H1 (cell line): ENCODE data around the gene WASHC3. TPM values are rescaled to one million over a fixed set of nuclear protein-coding genes. Genes with fewer than 3 reads are reported as not detected.

Experiments
- CTCF ChIA-PET: fragments of 300-600 bp; sonication (Branson Sonifier 250); formaldehyde crosslinking; loops from one replicate; lab custom pipeline; 2021; ENCODE audit not compliant: partially characterized antibody; lab: Charles Lee
- POLR2A ChIA-PET: fragments of 300-600 bp; sonication (Branson Sonifier 250); formaldehyde crosslinking; loops from one replicate; lab custom pipeline; 2021; ENCODE audit warnings: inconsistent platforms; ENCODE audit not compliant: partially characterized antibody; lab: Charles Lee
- DNase-seq, 2 experiments: peaks; one replicate each; pipeline versions ENCODE4 v3.0.0 to v3.0.0-alpha.2; 2010 to 2022; ENCODE audit warnings: low spot score in 2 of 2, low read depth in 1 of 2, mixed read lengths in 1 of 2
- FAIRE-seq: peaks from 2 replicates; lab custom pipeline; 2011; peaks lifted over from hg19 to GRCh38; lab: Jason Lieb, UNC
- H2AFZ ChIP-seq: 2 replicates; pipeline ENCODE4 v1.8.1; 2012; ENCODE audit warnings: low read length, inconsistent platforms
- H2AK5ac ChIP-seq: 2 replicates; pipeline ENCODE4 v1.6.1; 2013; ENCODE audit warnings: low read depth, low read length
- H2BK120ac ChIP-seq: replicated peaks from 2 replicates; pipeline ENCODE3; 2013; ENCODE audit warnings: low read depth, low read length, inconsistent platforms
- H2BK12ac ChIP-seq: 2 replicates; pipeline ENCODE4 v1.6.1; 2013; ENCODE audit warnings: low read depth, low read length
- H2BK15ac ChIP-seq: 2 replicates; pipeline ENCODE4 v1.6.1; 2013; ENCODE audit warnings: low read length
- H2BK20ac ChIP-seq: 2 replicates; pipeline ENCODE4 v1.6.1; 2013; ENCODE audit warnings: low read length
- H2BK5ac ChIP-seq: 2 replicates; pipeline ENCODE4 v1.6.1; 2013; ENCODE audit warnings: low read depth, low read length
- H3K14ac ChIP-seq: 2 replicates; pipeline ENCODE4 v1.6.1; 2013; ENCODE audit warnings: inconsistent platforms; ENCODE audit not compliant: insufficient read length
- H3K18ac ChIP-seq: 2 replicates; pipeline ENCODE4 v1.6.1; 2013; ENCODE audit warnings: low read length; ENCODE audit errors: extremely low read depth
- H3K23ac ChIP-seq: 2 replicates; pipeline ENCODE4 v1.6.1; 2013; ENCODE audit warnings: inconsistent platforms; ENCODE audit not compliant: insufficient read length
- H3K23me2 ChIP-seq: 2 replicates; pipeline ENCODE4 v1.6.1; 2013; ENCODE audit warnings: low read depth, low read length
- H3K27ac ChIP-seq: 2 replicates; pipeline ENCODE4 v1.6.1; 2011; ENCODE audit warnings: low read depth, low read length, inconsistent platforms
- H3K27me3 ChIP-seq, 4 experiments: replicated peaks in 1 of 4; 1 replicate in 1 of 4; 2 replicates in 3 of 4; pipeline versions ENCODE4 v1.6.1 to v1.8.1; 2011 to 2013; ENCODE audit warnings: low read length in 3 of 4, mild to moderate bottlenecking in 3 of 4, inconsistent platforms in 2 of 4, mixed read lengths in 2 of 4, moderate library complexity in 1 of 4; ENCODE audit not compliant: control insufficient read depth in 3 of 4, insufficient read depth in 3 of 4; ENCODE audit errors: extremely low read depth in 1 of 4
- H3K36me3 ChIP-seq, 4 experiments: 2 replicates each; pipeline versions ENCODE4 v1.6.1 to v1.8.1; 2011 to 2013; ENCODE audit warnings: mild to moderate bottlenecking in 4 of 4, low read length in 3 of 4, moderate library complexity in 2 of 4, control low read depth in 1 of 4, inconsistent platforms in 1 of 4; ENCODE audit not compliant: insufficient read depth in 4 of 4, control insufficient read depth in 2 of 4
- H3K4ac ChIP-seq: replicated peaks from 2 replicates; pipeline ENCODE3; 2013; ENCODE audit warnings: low read length, low read depth, mixed read lengths, inconsistent platforms; ENCODE audit not compliant: insufficient read length
- H3K4me1 ChIP-seq, 4 experiments: replicated peaks in 1 of 4; 1 replicate in 1 of 4; 2 replicates in 3 of 4; pipeline versions ENCODE4 v1.6.1 to v1.8.1; 2011 to 2013; ENCODE audit warnings: low read length in 3 of 4, inconsistent platforms in 2 of 4, mixed read lengths in 1 of 4; ENCODE audit not compliant: insufficient read depth in 4 of 4, control insufficient read depth in 3 of 4
- H3K4me2 ChIP-seq, 2 experiments: 2 replicates each; pipeline versions ENCODE4 v1.6.1 to v1.8.1; 2011 to 2013; ENCODE audit warnings: low read depth in 2 of 2, low read length in 2 of 2, control low read depth in 1 of 2, inconsistent platforms in 1 of 2, mild to moderate bottlenecking in 1 of 2; ENCODE audit not compliant: insufficient read depth in 1 of 2
- H3K4me3 ChIP-seq, 4 experiments: fragments of 200-600, 300-600 bp in 1 of 4; sonication (generic), shearing (Covaris generic), sonication (Bioruptor Twin) in 1 of 4; 2 replicates each; pipeline versions ENCODE4 v1.5.1 to v1.8.1; 2011 to 2016; ENCODE audit warnings: low read length in 4 of 4, low read depth in 3 of 4, control low read depth in 2 of 4, inconsistent platforms in 2 of 4, mild to moderate bottlenecking in 2 of 4, mixed read lengths in 1 of 4, moderate library complexity in 1 of 4; ENCODE audit not compliant: insufficient read depth in 2 of 4; ENCODE audit errors: extremely low read depth in 1 of 4
- H3K56ac ChIP-seq: replicated peaks from 2 replicates; pipeline ENCODE3; 2013; ENCODE audit warnings: low read depth, mild to moderate bottlenecking, mixed read lengths, low read length, inconsistent platforms; ENCODE audit not compliant: insufficient read length
- H3K79me1 ChIP-seq: 2 replicates; pipeline ENCODE4 v1.6.1; 2013; ENCODE audit warnings: low read depth, low read length, control low read depth
- H3K79me2 ChIP-seq, 2 experiments: 2 replicates each; pipeline versions ENCODE4 v1.6.1 to v1.8.1; 2012 to 2013; ENCODE audit warnings: low read length in 2 of 2, mild to moderate bottlenecking in 2 of 2, inconsistent platforms in 1 of 2; ENCODE audit not compliant: insufficient read depth in 2 of 2, control insufficient read depth in 1 of 2
- H3K9ac ChIP-seq, 4 experiments: replicated peaks in 1 of 4; 1 replicate in 1 of 4; 2 replicates in 3 of 4; pipeline versions ENCODE4 v1.6.1 to v1.8.1; 2011 to 2013; ENCODE audit warnings: low read depth in 3 of 4, low read length in 3 of 4, control low read depth in 2 of 4, mild to moderate bottlenecking in 2 of 4, moderate library complexity in 2 of 4, inconsistent platforms in 1 of 4; ENCODE audit errors: extremely low read depth in 1 of 4
- H3K9me3 ChIP-seq, 2 experiments: 2 replicates each; pipeline versions ENCODE4 v1.6.1 to v1.8.1; 2012 to 2013; ENCODE audit warnings: mild to moderate bottlenecking in 2 of 2, moderate library complexity in 2 of 2, control low read depth in 1 of 2, inconsistent platforms in 1 of 2, low read depth in 1 of 2, low read length in 1 of 2, mixed read lengths in 1 of 2; ENCODE audit not compliant: insufficient read depth in 2 of 2
- H4K20me1 ChIP-seq, 2 experiments: replicated peaks in 1 of 2; 2 replicates each; pipeline versions ENCODE3 to v1.8.1; 2011 to 2013; ENCODE audit warnings: inconsistent platforms in 2 of 2, low read length in 2 of 2, mild to moderate bottlenecking in 1 of 2; ENCODE audit not compliant: insufficient read depth in 2 of 2, control insufficient read depth in 1 of 2
- H4K5ac ChIP-seq: 2 replicates; pipeline ENCODE4 v1.6.1; 2013; ENCODE audit warnings: low read length, low read depth, mixed read lengths, inconsistent platforms; ENCODE audit not compliant: insufficient read length
- H4K8ac ChIP-seq: 2 replicates; pipeline ENCODE4 v1.8.0; 2013; ENCODE audit warnings: mild to moderate bottlenecking, moderate library complexity, low read length, inconsistent platforms; ENCODE audit not compliant: insufficient read depth; ENCODE audit errors: extremely low read depth
- H4K91ac ChIP-seq: replicated peaks from 2 replicates; pipeline ENCODE3; 2013; ENCODE audit warnings: low read length, mixed read lengths, inconsistent platforms; ENCODE audit not compliant: insufficient read length
- BRCA1 ChIP-seq: IDR thresholded peaks from 2 replicates; pipeline ENCODE4 v1.6.1; 2012; ENCODE audit warnings: low read depth, low read length, improper control_type of control experiment
- CBX8 ChIP-seq: fragments of 300-800, 300-1000 bp; sonication (generic); IDR thresholded peaks from 2 replicates; pipeline ENCODE4 v1.7.1; 2016; ENCODE audit warnings: low read depth, low read length, borderline replicate concordance
- CEBPB ChIP-seq: IDR thresholded peaks from 2 replicates; pipeline ENCODE4 v1.6.1; 2012; ENCODE audit warnings: low read depth, low read length
- CHD1 ChIP-seq: IDR thresholded peaks from 2 replicates; pipeline ENCODE4 v1.6.1; 2012; ENCODE audit warnings: low read depth, low read length, improper control_type of control experiment
- MAX ChIP-seq: IDR thresholded peaks from 2 replicates; pipeline ENCODE4 v1.6.1; 2012; ENCODE audit warnings: inconsistent platforms
- RAD21 ChIP-seq, 2 experiments: IDR thresholded peaks in 1 of 2; conservative IDR thresholded peaks in 1 of 2; 2 replicates each; pipeline ENCODE4 v1.6.1; 2011; ENCODE audit warnings: low read depth in 2 of 2, low read length in 2 of 2, improper control_type of control experiment in 1 of 2, inconsistent platforms in 1 of 2, mild to moderate bottlenecking in 1 of 2, moderate library complexity in 1 of 2
- RNF2 ChIP-seq: fragments of 200-900, 300-1000 bp; sonication (generic); IDR thresholded peaks from 2 replicates; pipeline ENCODE4 v1.7.1; 2016; ENCODE audit warnings: borderline replicate concordance, low read depth, mild to moderate bottlenecking, antibody characterized with exemption, low read length; ENCODE audit not compliant: poor library complexity, severe bottlenecking; ENCODE audit errors: missing control alignments
- RXRA ChIP-seq: IDR thresholded peaks from 2 replicates; pipeline ENCODE4 v1.6.1; 2011; ENCODE audit warnings: low read depth, mild to moderate bottlenecking, low read length, moderate library complexity; ENCODE audit not compliant: insufficient read depth
- SIRT6 ChIP-seq: IDR thresholded peaks from one replicate; pipeline ENCODE4 v1.7.1; 2012; ENCODE audit warnings: low read length, inconsistent platforms
- SP4 ChIP-seq: IDR thresholded peaks from 2 replicates; pipeline ENCODE4 v1.6.1; 2012; ENCODE audit warnings: low read length, inconsistent platforms
- TAF1 ChIP-seq: IDR thresholded peaks from 2 replicates; pipeline ENCODE4 v1.6.1; 2011; ENCODE audit warnings: mild to moderate bottlenecking, low read depth, low read length
- TBP ChIP-seq: IDR thresholded peaks from 2 replicates; pipeline ENCODE4 v1.6.1; 2011; ENCODE audit warnings: low read depth, low read length, improper control_type of control experiment
- WGBS, 2 experiments: shearing (Covaris generic) in 1 of 2; methylation state at CpG; one replicate each; pipeline versions ENCODE4 v1.1.6 to v1.1.7; 2013 to 2015; ENCODE audit warnings: low lambda C conversion rate in 2 of 2, mixed read lengths in 2 of 2, inconsistent platforms in 1 of 2, low coverage in 1 of 2, missing lambda C conversion rate in 1 of 2; ENCODE audit not compliant: insufficient replicate concordance in 2 of 2, insufficient coverage in 1 of 2, insufficient read length in 1 of 2; ENCODE audit errors: extremely low coverage in 1 of 2, missing lambda C conversion rate in 1 of 2; 5-methylcytosine and 5-hydroxymethylcytosine counted together
- polyA plus RNA-seq, 7 experiments: library from polyadenylated mRNA; depleted of rRNA in 3 of 7; stranded (reverse) in 5 of 7; unstranded in 2 of 7; fragments of >200 nt in 5 of 7; fragments of 200-250 nt in 2 of 7; gene quantifications; 1 replicate in 5 of 7; 2 replicates in 1 of 7; 4 replicates in 1 of 7; pipeline versions ENCODE4 v1.2.1 to v1.2.3, GENCODE V29; 2011 to 2013; ENCODE audit warnings: missing spikeins in 2 of 7, mixed read lengths in 2 of 7
- total RNA-seq: library from RNA; stranded (reverse); fragmentation: NEBNext Ultra II Directional; extraction: Animal tissue kit (Norgen Biotek cat#: 25700); gene quantifications from 2 replicates; pipeline ENCODE4 v1.2.1, GENCODE V29; 2021
- TF ChIP-seq, protein P1 (sequence below): IDR thresholded peaks from 2 replicates; pipeline ENCODE4 v1.6.1; 2012; ENCODE audit warnings: inconsistent platforms

WASHC3 gene
- total and polyA plus RNA-seq, 2 of the 8 experiments (the other 6 are each of a cell fraction or from before 2014, with no cell fraction given), result 7.4 to 8.3 TPM

- no peak overlapping the region for H3K18ac ChIP-seq
- no peak overlapping the region for H3K23ac ChIP-seq
- no peaks in the 10 kb centered on the region for H3K79me2 ChIP-seq
- no peak overlapping the region for H3K4me2 ChIP-seq
- H3K36me3 ChIP-seq, result no peaks in the 10 kb centered on the region
- POLR2A ChIA-PET, result no interaction called here
- no peak overlapping the region for H4K5ac ChIP-seq
- WGBS, 2 experiments, result 88% methylated on average over 1 of the region's 1 CpG; no CpG with 5 or more reads in 1 of the 2 experiments
- H3K23me2 ChIP-seq, result no peaks in the 10 kb centered on the region
- DNase-seq (no peak), FAIRE-seq (no peak)
- no peak overlapping the region for H2BK20ac ChIP-seq
- no peaks in the 10 kb centered on the region for H3K79me1 ChIP-seq
- no peak overlapping the region for H3K4ac ChIP-seq
- no peak overlapping the region for H2BK12ac ChIP-seq
- no peak overlapping the region for H2AFZ ChIP-seq
- H3K56ac ChIP-seq, result no peak overlapping the region
- H3K9me3 ChIP-seq, result peaks cover 4 to 6% of the 10 kb centered on the region in 2 experiments; a peak in 1 of 4 replicates
- CTCF ChIA-PET, result interaction anchor here (0.5 kb wide), 1 partner anchor 67 kb away, joined by 3 read pairs; no protein-coding TSS in a partner anchor
- H4K8ac ChIP-seq, result no peak overlapping the region
- no peak overlapping the region for H3K27ac ChIP-seq
- no peak overlapping the region for H3K4me3 ChIP-seq
- no peaks in the 10 kb centered on the region for H3K27me3 ChIP-seq
- H2BK15ac ChIP-seq, result no peak overlapping the region
- no peak overlapping the region for H4K91ac ChIP-seq
- H3K14ac ChIP-seq, result no peak overlapping the region
- H2BK120ac ChIP-seq, result no peak overlapping the region
- H3K4me1 ChIP-seq, result no peaks in the 10 kb centered on the region
- no peak overlapping the region for H2AK5ac ChIP-seq
- H3K9ac ChIP-seq, result no peak overlapping the region
- H4K20me1 ChIP-seq, result no peaks in the 10 kb centered on the region
- H2BK5ac ChIP-seq, result no peak overlapping the region
- no peak for TF ChIP-seq RAD21 (IDR thresholded peaks at IDR 0.05 in 1 of 2, conservative IDR thresholded peaks at IDR 0.05 in 1 of 2; ENCODE audit: low read depth in 2 of 2, low read length in 2 of 2)
- TF ChIP-seq, protein P1, sequence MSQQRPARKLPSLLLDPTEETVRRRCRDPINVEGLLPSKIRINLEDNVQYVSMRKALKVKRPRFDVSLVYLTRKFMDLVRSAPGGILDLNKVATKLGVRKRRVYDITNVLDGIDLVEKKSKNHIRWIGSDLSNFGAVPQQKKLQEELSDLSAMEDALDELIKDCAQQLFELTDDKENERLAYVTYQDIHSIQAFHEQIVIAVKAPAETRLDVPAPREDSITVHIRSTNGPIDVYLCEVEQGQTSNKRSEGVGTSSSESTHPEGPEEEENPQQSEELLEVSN, result no peak
- no peak for TF ChIP-seq CHD1
- TF ChIP-seq TAF1, result no peak
- no peak for TF ChIP-seq TBP
- no peak for TF ChIP-seq SP4
- TF ChIP-seq RXRA, result no peak
- TF ChIP-seq CBX8, result no peak
- TF ChIP-seq CEBPB, result no peak
- TF ChIP-seq SIRT6, result no peak
- no peak for TF ChIP-seq MAX
- TF ChIP-seq BRCA1, result no peak
- no peak for TF ChIP-seq RNF2
Measured at GRCh38 chr12:101963697-101964096, 98.1 kb downstream of the WASHC3 start.
